ENCODE data around the gene DMBX1.
A peak's percentile ranks its signal among the peaks of the same experiment; 100 is the strongest.

- TF ChIP-seq, protein P1, sequence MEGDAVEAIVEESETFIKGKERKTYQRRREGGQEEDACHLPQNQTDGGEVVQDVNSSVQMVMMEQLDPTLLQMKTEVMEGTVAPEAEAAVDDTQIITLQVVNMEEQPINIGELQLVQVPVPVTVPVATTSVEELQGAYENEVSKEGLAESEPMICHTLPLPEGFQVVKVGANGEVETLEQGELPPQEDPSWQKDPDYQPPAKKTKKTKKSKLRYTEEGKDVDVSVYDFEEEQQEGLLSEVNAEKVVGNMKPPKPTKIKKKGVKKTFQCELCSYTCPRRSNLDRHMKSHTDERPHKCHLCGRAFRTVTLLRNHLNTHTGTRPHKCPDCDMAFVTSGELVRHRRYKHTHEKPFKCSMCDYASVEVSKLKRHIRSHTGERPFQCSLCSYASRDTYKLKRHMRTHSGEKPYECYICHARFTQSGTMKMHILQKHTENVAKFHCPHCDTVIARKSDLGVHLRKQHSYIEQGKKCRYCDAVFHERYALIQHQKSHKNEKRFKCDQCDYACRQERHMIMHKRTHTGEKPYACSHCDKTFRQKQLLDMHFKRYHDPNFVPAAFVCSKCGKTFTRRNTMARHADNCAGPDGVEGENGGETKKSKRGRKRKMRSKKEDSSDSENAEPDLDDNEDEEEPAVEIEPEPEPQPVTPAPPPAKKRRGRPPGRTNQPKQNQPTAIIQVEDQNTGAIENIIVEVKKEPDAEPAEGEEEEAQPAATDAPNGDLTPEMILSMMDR (IDR thresholded peaks at IDR 0.05): peak; percentile 67 to 98 (median 94)
- TF ChIP-seq POLR2A (IDR thresholded peaks at IDR 0.05): no peak
Measured at GRCh38 chr1:46527474-46528296, 38.0 kb downstream of the DMBX1 start.
